Stomach (tissue), 4 donors: ENCODE data around the gene CEP85L.

Source experiments
- CTCF ChIP-seq, 7 experiments: fragments of 450-650 bp in 4 of 7; fragments of 200-600 bp in 3 of 7; sonication (generic) in 3 of 7; IDR thresholded peaks; one replicate each; pipeline ENCODE4 v1.5.1; 2016 to 2019; ENCODE audit warnings: antibody characterized with exemption in 7 of 7, control low read depth in 2 of 7, mild to moderate bottlenecking in 1 of 7
- EP300 ChIP-seq: sonication (generic); formaldehyde crosslinking; IDR thresholded peaks from one replicate; pipeline ENCODE4 v1.6.1; 2017; ENCODE audit warnings: antibody characterized with exemption
- POLR2A ChIP-seq, 4 donors: fragments of 450-650 bp; IDR thresholded peaks; one replicate each; pipeline ENCODE4 v1.6.1; 2016; ENCODE audit warnings: antibody characterized with exemption in 4 of 4, control low read depth in 2 of 4, mild to moderate bottlenecking in 1 of 4, moderate library complexity in 1 of 4
- POLR2AphosphoS5 ChIP-seq, 3 donors: sonication (generic); formaldehyde crosslinking; IDR thresholded peaks; one replicate each; pipeline ENCODE4 v1.6.1; 2016; ENCODE audit warnings: antibody characterized with exemption in 3 of 3

- TF ChIP-seq CTCF (IDR thresholded peaks at IDR 0.05) (no peak), EP300 (no peak), POLR2A (IDR thresholded peaks at IDR 0.05) (no peak), POLR2AphosphoS5 (IDR thresholded peaks at IDR 0.05) (no peak)
Observed at GRCh38 chr6:118559659-118560058, 91.7 kb downstream of the CEP85L start.
